Astrocyte (in vitro differentiated cells and primary cell): Measurements from ENCODE around the gene NLGN3. TPM values are rescaled to one million over a fixed set of nuclear protein-coding genes. Genes with fewer than 3 reads are reported as not detected.

Experiments used
- DNase-seq: peaks from one replicate; pipeline ENCODE4 v3.0.0-alpha.2; 2010; ENCODE audit warnings: low read depth
- FAIRE-seq: peaks from 2 replicates; lab custom pipeline; 2011; peaks lifted over from hg19 to GRCh38; lab: Jason Lieb, UNC
- H2AFZ ChIP-seq: 2 replicates; pipeline ENCODE4 v1.6.0; 2012; ENCODE audit warnings: low read depth, low read length, inconsistent platforms
- H3K27ac ChIP-seq: 2 replicates; pipeline ENCODE4 v1.5.1; 2011; ENCODE audit warnings: low read depth, low read length, inconsistent platforms
- H3K27me3 ChIP-seq: 2 replicates; pipeline ENCODE4 v1.6.0; 2011; ENCODE audit warnings: low read length, inconsistent platforms; ENCODE audit not compliant: insufficient read depth
- H3K36me3 ChIP-seq: 2 replicates; pipeline ENCODE4 v1.5.1; 2011; ENCODE audit warnings: low read length, inconsistent platforms; ENCODE audit not compliant: insufficient read depth
- H3K4me1 ChIP-seq: 2 replicates; pipeline ENCODE4 v1.5.1; 2011; ENCODE audit warnings: low read length, inconsistent platforms; ENCODE audit not compliant: insufficient read depth
- H3K4me2 ChIP-seq: 2 replicates; pipeline ENCODE4 v1.6.0; 2012; ENCODE audit warnings: low read length, inconsistent platforms
- H3K4me3 ChIP-seq: 2 replicates; pipeline ENCODE4 v1.5.1; 2011; ENCODE audit warnings: low read depth, mild to moderate bottlenecking, low read length, inconsistent platforms; ENCODE audit not compliant: insufficient read depth
- H3K79me2 ChIP-seq: 2 replicates; pipeline ENCODE4 v1.6.0; 2012; ENCODE audit warnings: mild to moderate bottlenecking, low read length, inconsistent platforms; ENCODE audit not compliant: insufficient read depth
- H3K9ac ChIP-seq: 2 replicates; pipeline ENCODE4 v1.6.0; 2012; ENCODE audit warnings: mild to moderate bottlenecking, low read length, inconsistent platforms
- H3K9me3 ChIP-seq: 2 replicates; pipeline ENCODE4 v1.5.1; 2012; ENCODE audit warnings: low read depth, mild to moderate bottlenecking, low read length, inconsistent platforms; ENCODE audit not compliant: insufficient read depth
- H4K20me1 ChIP-seq: 2 replicates; pipeline ENCODE4 v1.6.0; 2012; ENCODE audit warnings: low read length, inconsistent platforms; ENCODE audit not compliant: insufficient read depth
- H3K27ac Mint-ChIP-seq: one replicate; pipeline ENCODE4 v1.8.0; 2021; ENCODE audit warnings: mild to moderate bottlenecking, mixed read lengths; ENCODE audit not compliant: unreplicated experiment
- H3K27me3 Mint-ChIP-seq: one replicate; pipeline ENCODE4 v1.8.0; 2021; ENCODE audit warnings: low read depth, mixed read lengths; ENCODE audit not compliant: unreplicated experiment
- H3K36me3 Mint-ChIP-seq: one replicate; pipeline ENCODE4 v1.8.0; 2021; ENCODE audit warnings: low read depth, mixed read lengths; ENCODE audit not compliant: unreplicated experiment
- H3K4me1 Mint-ChIP-seq: one replicate; pipeline ENCODE4 v1.8.0; 2021; ENCODE audit warnings: low read depth, mixed read lengths; ENCODE audit not compliant: unreplicated experiment
- H3K4me3 Mint-ChIP-seq: one replicate; pipeline ENCODE4 v1.8.0; 2021; ENCODE audit warnings: mild to moderate bottlenecking, moderate library complexity, mixed read lengths; ENCODE audit not compliant: unreplicated experiment
- H3K9me3 Mint-ChIP-seq: one replicate; pipeline ENCODE4 v1.8.0; 2021; ENCODE audit warnings: mild to moderate bottlenecking, mixed read lengths; ENCODE audit not compliant: unreplicated experiment
- EZH2 ChIP-seq: IDR thresholded peaks from 2 replicates; pipeline ENCODE4 v1.6.1; 2012; ENCODE audit warnings: mild to moderate bottlenecking, low read length, inconsistent platforms; ENCODE audit not compliant: insufficient read depth
- total RNA-seq: library from RNA; stranded (reverse); gene quantifications from 2 replicates; pipeline ENCODE4 v1.2.1, GENCODE V29; 2021
- TF ChIP-seq, protein P1 (sequence below): IDR thresholded peaks from 2 replicates; pipeline ENCODE4 v1.5.1; 2011; ENCODE audit warnings: low read depth, mild to moderate bottlenecking, inconsistent platforms, low read length, moderate library complexity; ENCODE audit not compliant: insufficient read depth

The NLGN3 gene
- total RNA-seq, 1 donor from 2014 or later = 0.93 TPM

DNA sequence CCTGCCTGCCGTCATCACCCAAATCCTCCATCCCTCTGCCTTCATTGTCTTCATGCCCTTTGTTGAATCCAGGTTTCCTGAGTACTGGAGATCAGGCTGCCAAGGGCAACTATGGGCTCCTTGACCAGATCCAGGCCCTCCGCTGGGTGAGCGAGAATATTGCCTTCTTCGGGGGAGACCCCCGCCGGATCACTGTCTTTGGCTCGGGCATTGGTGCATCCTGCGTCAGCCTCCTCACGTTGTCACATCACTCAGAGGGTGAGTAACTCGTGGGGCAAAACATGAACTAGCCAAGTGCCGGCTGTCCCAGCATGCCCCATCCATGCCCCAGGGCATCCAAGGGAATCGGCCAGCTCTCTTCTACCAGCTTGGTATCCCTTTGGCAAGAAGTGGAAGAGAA is 19.4 kb downstream of the NLGN3 start:
- no peaks in the 10 kb centered on the region for H3K36me3 ChIP-seq

DNA sequence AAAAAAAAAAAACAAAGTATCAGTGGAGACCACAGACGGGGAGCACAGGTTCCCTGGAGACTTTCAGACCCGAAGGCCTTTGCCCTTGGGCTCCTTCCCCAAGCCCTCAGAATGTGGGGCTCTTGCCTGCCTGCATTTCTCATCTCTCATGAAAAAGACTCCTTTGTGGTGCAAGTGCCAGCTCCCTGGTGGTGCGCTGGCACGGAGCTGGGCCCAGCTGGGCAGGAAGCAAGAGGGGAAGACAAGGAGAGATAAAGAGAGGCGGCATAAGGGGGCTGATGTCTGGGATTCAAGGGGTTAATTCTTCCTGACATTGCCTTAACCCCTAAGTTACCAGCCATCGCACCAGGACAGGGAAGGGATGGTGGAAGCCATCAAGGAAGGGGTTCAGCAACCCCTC is 21.8 kb downstream of the NLGN3 start:
- peaks cover 2% of the 10 kb centered on the region for H3K4me1 Mint-ChIP-seq
- Histone ChIP-seq H3K36me3 (no peaks in the 10 kb centered on the region), H2AFZ (no peak overlapping the region), H3K27me3 (no peaks in the 10 kb centered on the region), H3K4me1 (no peaks in the 10 kb centered on the region), H3K79me2 (no peaks in the 10 kb centered on the region), H3K4me2 (no peak overlapping the region), H4K20me1 (no peaks in the 10 kb centered on the region), H3K4me3 (no peak overlapping the region), H3K9ac (no peak overlapping the region), H3K9me3 (no peaks in the 10 kb centered on the region), H3K27ac (no peak overlapping the region)
- no peaks in the 10 kb centered on the region for H3K27me3 Mint-ChIP-seq
- no peaks in the 10 kb centered on the region for H3K9me3 Mint-ChIP-seq
- no peak overlapping the region for H3K4me3 Mint-ChIP-seq
- no peaks in the 10 kb centered on the region for H3K36me3 Mint-ChIP-seq
- DNase-seq (no peak), FAIRE-seq (no peak)
- no peak overlapping the region for H3K27ac Mint-ChIP-seq
- TF ChIP-seq EZH2 = no peak
- TF ChIP-seq, protein P1, sequence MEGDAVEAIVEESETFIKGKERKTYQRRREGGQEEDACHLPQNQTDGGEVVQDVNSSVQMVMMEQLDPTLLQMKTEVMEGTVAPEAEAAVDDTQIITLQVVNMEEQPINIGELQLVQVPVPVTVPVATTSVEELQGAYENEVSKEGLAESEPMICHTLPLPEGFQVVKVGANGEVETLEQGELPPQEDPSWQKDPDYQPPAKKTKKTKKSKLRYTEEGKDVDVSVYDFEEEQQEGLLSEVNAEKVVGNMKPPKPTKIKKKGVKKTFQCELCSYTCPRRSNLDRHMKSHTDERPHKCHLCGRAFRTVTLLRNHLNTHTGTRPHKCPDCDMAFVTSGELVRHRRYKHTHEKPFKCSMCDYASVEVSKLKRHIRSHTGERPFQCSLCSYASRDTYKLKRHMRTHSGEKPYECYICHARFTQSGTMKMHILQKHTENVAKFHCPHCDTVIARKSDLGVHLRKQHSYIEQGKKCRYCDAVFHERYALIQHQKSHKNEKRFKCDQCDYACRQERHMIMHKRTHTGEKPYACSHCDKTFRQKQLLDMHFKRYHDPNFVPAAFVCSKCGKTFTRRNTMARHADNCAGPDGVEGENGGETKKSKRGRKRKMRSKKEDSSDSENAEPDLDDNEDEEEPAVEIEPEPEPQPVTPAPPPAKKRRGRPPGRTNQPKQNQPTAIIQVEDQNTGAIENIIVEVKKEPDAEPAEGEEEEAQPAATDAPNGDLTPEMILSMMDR = no peak

More for the DNA sequence above, 19.4 kb downstream of the NLGN3 start:
- Histone ChIP-seq H3K9me3 (no peaks in the 10 kb centered on the region), H3K79me2 (no peaks in the 10 kb centered on the region), H3K4me3 (no peak overlapping the region), H2AFZ (no peak overlapping the region), H3K27me3 (no peaks in the 10 kb centered on the region), H3K27ac (no peak overlapping the region), H3K4me2 (no peak overlapping the region), H3K4me1 (no peaks in the 10 kb centered on the region), H3K9ac (no peak overlapping the region), H4K20me1 (no peaks in the 10 kb centered on the region)
- H3K27me3 Mint-ChIP-seq = no peaks in the 10 kb centered on the region
- H3K27ac Mint-ChIP-seq = no peak overlapping the region
- TF ChIP-seq, protein P1 = no peak
- TF ChIP-seq EZH2 = no peak
- no peaks in the 10 kb centered on the region for H3K9me3 Mint-ChIP-seq
- no peaks in the 10 kb centered on the region for H3K4me1 Mint-ChIP-seq
- no peak overlapping the region for H3K4me3 Mint-ChIP-seq
- no peak for DNase-seq
- FAIRE-seq = no peak
- no peaks in the 10 kb centered on the region for H3K36me3 Mint-ChIP-seq

DNA sequence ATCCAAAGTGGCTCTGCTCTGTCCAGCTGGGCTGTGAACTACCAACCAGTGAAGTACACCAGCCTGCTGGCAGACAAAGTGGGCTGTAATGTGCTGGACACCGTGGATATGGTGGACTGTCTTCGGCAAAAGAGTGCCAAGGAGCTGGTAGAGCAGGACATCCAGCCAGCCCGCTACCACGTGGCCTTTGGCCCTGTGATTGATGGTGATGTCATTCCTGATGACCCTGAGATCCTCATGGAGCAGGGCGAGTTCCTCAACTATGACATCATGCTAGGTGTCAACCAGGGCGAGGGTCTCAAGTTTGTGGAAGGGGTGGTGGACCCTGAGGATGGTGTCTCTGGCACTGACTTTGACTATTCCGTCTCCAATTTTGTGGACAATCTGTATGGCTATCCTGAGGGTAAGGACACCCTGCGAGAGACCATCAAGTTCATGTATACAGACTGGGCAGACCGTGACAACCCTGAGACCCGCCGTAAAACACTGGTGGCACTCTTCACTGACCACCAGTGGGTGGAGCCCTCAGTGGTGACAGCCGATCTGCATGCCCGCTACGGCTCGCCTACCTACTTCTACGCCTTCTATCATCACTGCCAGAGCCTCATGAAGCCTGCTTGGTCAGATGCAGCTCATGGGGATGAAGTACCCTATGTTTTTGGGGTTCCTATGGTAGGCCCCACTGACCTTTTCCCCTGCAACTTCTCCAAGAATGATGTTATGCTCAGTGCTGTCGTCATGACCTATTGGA is 22.6 kb downstream of the NLGN3 start:
- H3K27me3 ChIP-seq = no peaks in the 10 kb centered on the region
- no peak overlapping the region for H2AFZ ChIP-seq
- no peaks in the 10 kb centered on the region for H3K4me1 ChIP-seq
- H3K9me3 ChIP-seq = no peaks in the 10 kb centered on the region
- H3K36me3 Mint-ChIP-seq = no peaks in the 10 kb centered on the region
- H3K27ac Mint-ChIP-seq = no peak overlapping the region
- no peak overlapping the region for H3K4me2 ChIP-seq
- FAIRE-seq = peak; percentile 20
- no peaks in the 10 kb centered on the region for H3K9me3 Mint-ChIP-seq
- no peak overlapping the region for H3K27ac ChIP-seq
- H3K9ac ChIP-seq = no peak overlapping the region
- no peak overlapping the region for H3K4me3 Mint-ChIP-seq
- H3K4me1 Mint-ChIP-seq = peaks cover 2% of the 10 kb centered on the region
- no peaks in the 10 kb centered on the region for H3K79me2 ChIP-seq
- H3K4me3 ChIP-seq = no peak overlapping the region
- DNase-seq = no peak
- no peaks in the 10 kb centered on the region for H4K20me1 ChIP-seq
- H3K27me3 Mint-ChIP-seq = no peaks in the 10 kb centered on the region
- no peaks in the 10 kb centered on the region for H3K36me3 ChIP-seq
- TF ChIP-seq, protein P1 = no peak
- no peak for TF ChIP-seq EZH2
